Measurements from ENCODE around the gene THAP10. TPM values are rescaled to one million over a fixed set of nuclear protein-coding genes. Genes with fewer than 3 reads are reported as not detected.

The THAP10 gene
- total and polyA plus RNA-seq, 12 donors = 0.97 to 5.6 (median 3.7) TPM

GRCh38 chr15:70902107-70902506 lies 9.9 kb upstream of the THAP10 start:
- Histone ChIP-seq H3K9me3 (replicated peaks in 1 of 3) (no peaks in the 10 kb centered on the region), H3K36me3 (replicated peaks in 1 of 2) (no peaks in the 10 kb centered on the region), H3K27me3 (no peaks in the 10 kb centered on the region), H3K4me1 (replicated peaks in 1 of 2) (no peaks in the 10 kb centered on the region), H3K27ac (no peak overlapping the region), H3K4me3 (no peak overlapping the region)
- intact Hi-C loops (cut with DNase I) = no loop called here
- no peak for DNase-seq
- 93 to 100% (median 96%) methylated on average over 1 of the region's 1 CpG for WGBS, 4 donors
- TF ChIP-seq CTCF (IDR thresholded peaks at IDR 0.05) (no peak), POLR2A (IDR thresholded peaks at IDR 0.05) (no peak)

GRCh38 chr15:70892912-70893560 lies 803 bp upstream of the THAP10 start:
- H3K27ac ChIP-seq = peak overlapping the region in 3 of 5 donors; percentile 68 to 81 (median 78)
- H3K4me3 ChIP-seq = peak overlapping the region in 3 of 4 donors; percentile 75 to 80 (median 79)
- peaks cover 4 to 6% of the 10 kb centered on the region in 2 donors for H3K4me1 ChIP-seq (replicated peaks in 1 of 2)
- intact Hi-C loops (cut with DNase I) = no loop called here
- no peaks in the 10 kb centered on the region for H3K27me3 ChIP-seq
- DNase-seq = peak in 4 of 7 donors; percentile 29 to 43 (median 41)
- no peaks in the 10 kb centered on the region for H3K9me3 ChIP-seq (replicated peaks in 1 of 3)
- no peaks in the 10 kb centered on the region for H3K36me3 ChIP-seq (replicated peaks in 1 of 2)
- WGBS, 4 donors = 3 to 6% (median 6%) methylated on average over 10 of the region's 10 CpGs
- peak in 5 of 6 experiments; percentile 14 to 54 (median 42) for TF ChIP-seq CTCF (IDR thresholded peaks at IDR 0.05)
- TF ChIP-seq POLR2A (IDR thresholded peaks at IDR 0.05) = no peak

- H3K27ac ChIP-seq = no peak overlapping the region
- intact Hi-C loops (cut with DNase I) = no loop called here
- H3K4me1 ChIP-seq (replicated peaks in 1 of 2) = no peaks in the 10 kb centered on the region
- H3K36me3 ChIP-seq (replicated peaks in 1 of 2) = no peaks in the 10 kb centered on the region
- 80 to 93% (median 83%) methylated on average over 2 of the region's 2 CpGs for WGBS, 4 donors
- H3K4me3 ChIP-seq = no peak overlapping the region
- no peak for TF ChIP-seq CTCF (IDR thresholded peaks at IDR 0.05)
- TF ChIP-seq POLR2A (IDR thresholded peaks at IDR 0.05) = no peak
- DNase-seq = no peak
- no peaks in the 10 kb centered on the region for H3K27me3 ChIP-seq
- H3K9me3 ChIP-seq (replicated peaks in 1 of 3) = no peaks in the 10 kb centered on the region
Measured at GRCh38 chr15:70882361-70882760, 9.9 kb downstream of the THAP10 start.

GRCh38 chr15:70880781-70881180 lies 11.5 kb downstream of the THAP10 start:
- TF ChIP-seq CTCF (IDR thresholded peaks at IDR 0.05) (no peak), POLR2A (IDR thresholded peaks at IDR 0.05) (no peak)
- no peaks in the 10 kb centered on the region for H3K36me3 ChIP-seq (replicated peaks in 1 of 2)
- no peaks in the 10 kb centered on the region for H3K9me3 ChIP-seq (replicated peaks in 1 of 3)
- 77 to 94% (median 91%) methylated on average over 2 of the region's 2 CpGs for WGBS, 4 donors
- DNase-seq = no peak
- H3K27ac ChIP-seq = no peak overlapping the region
- H3K4me1 ChIP-seq (replicated peaks in 1 of 2) = no peaks in the 10 kb centered on the region
- H3K27me3 ChIP-seq = no peaks in the 10 kb centered on the region
- no peak overlapping the region for H3K4me3 ChIP-seq
- intact Hi-C loops (cut with DNase I) = no loop called here

All from adrenal gland (tissue), 12 donors.